Heart left ventricle (tissue), 13 donors: Measurements from ENCODE around the gene PRDM4.

Experiments used
- POLR2A ChIP-seq, 2 donors: fragments of 450-650 bp; IDR thresholded peaks; one replicate each; pipeline ENCODE4 v1.6.1; 2017; ENCODE audit warnings: antibody characterized with exemption in 2 of 2, mild to moderate bottlenecking in 2 of 2, moderate library complexity in 2 of 2
- TF ChIP-seq, protein P1 (sequence below), 12 donors: fragments of 200-600 bp; sonication (generic) in 4 of 12; IDR thresholded peaks; one replicate each; pipeline versions ENCODE4 v1.5.0 to v1.8.0; 2018 to 2022; ENCODE audit warnings: antibody characterized with exemption in 12 of 12, mild to moderate bottlenecking in 5 of 12
- donor health status: ischemic (EF 13 %, LVEDD 7.1; RV severe dilation, severe dysfunction).
- donor health status: DM: no; HTN: yes; CAD: no.
- donor health status: DM: no; HTN: no; CAD: no.
- donor health status: ischemic (EF 25% LVEDD 6.9; RV normal size, moderate dysfunction).
- donor health status: ischemic (EF 25% LVEDD 5.7; RV mildly dilated, moderate dysfunction).
- donor health status: ischemic (EF 35%, LVEDD 5.7; RV mildly dilated, moderate dysfunction).
- donor health status: nonischemic (EF 11% LVEDD 7.7; RV severe dilation, severe dysfunction).
- donor health status: DM: yes; HTN: yes; CAD: no.
- donor health status: PGD.
- donor health status: ischemic (EF 29% LVEDD 5.4; RV normal size, mild dysfunction).
- donor health status: nonischemic (EF 23%, LVEDD 6.1; RV moderate dilation, normal function).

DNA sequence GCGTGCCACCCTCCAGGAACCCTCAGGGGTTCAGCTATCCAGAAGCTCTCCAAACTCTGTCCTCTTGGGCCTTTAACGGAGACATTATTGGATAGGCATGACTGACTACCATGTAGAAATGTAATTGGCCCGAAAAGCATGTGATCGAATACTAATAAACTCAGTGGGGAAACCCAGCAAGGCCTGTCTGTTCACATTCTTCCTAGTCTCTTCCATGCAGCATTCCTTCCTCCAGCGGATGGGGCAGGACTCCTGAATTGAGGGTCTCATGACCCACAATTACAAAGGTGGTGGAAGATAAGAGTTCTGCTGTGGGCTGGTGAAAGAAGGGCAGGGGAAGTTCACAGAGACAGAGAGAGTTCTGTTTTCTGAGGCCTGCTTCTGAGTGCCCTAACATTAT lies 6.5 kb upstream of the PRDM4 start:
- TF ChIP-seq, protein P1, sequence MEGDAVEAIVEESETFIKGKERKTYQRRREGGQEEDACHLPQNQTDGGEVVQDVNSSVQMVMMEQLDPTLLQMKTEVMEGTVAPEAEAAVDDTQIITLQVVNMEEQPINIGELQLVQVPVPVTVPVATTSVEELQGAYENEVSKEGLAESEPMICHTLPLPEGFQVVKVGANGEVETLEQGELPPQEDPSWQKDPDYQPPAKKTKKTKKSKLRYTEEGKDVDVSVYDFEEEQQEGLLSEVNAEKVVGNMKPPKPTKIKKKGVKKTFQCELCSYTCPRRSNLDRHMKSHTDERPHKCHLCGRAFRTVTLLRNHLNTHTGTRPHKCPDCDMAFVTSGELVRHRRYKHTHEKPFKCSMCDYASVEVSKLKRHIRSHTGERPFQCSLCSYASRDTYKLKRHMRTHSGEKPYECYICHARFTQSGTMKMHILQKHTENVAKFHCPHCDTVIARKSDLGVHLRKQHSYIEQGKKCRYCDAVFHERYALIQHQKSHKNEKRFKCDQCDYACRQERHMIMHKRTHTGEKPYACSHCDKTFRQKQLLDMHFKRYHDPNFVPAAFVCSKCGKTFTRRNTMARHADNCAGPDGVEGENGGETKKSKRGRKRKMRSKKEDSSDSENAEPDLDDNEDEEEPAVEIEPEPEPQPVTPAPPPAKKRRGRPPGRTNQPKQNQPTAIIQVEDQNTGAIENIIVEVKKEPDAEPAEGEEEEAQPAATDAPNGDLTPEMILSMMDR (IDR thresholded peaks at IDR 0.05): no peak
- TF ChIP-seq POLR2A (IDR thresholded peaks at IDR 0.05): no peak
